HG02970 (cell line): ENCODE data around the gene SSBP2.
"Not testable (repeated sequence)": the region's sequence is repeated elsewhere in the genome, so short reads cannot be mapped to it uniquely, and the experiment has no call there.

Source experiments
- ATAC-seq: cut with Tn5 transposase; IDR thresholded peaks from one replicate; pipeline ENCODE4 v1.9.1; 2021; ENCODE audit warnings: mild to moderate bottlenecking, moderate library complexity, moderate number of reproducible peaks; ENCODE audit not compliant: unreplicated experiment, low FRiP score

SSBP2 gene

GRCh38 chr5:81607693-81608092, 143.2 kb downstream of the SSBP2 start:
- no peak for ATAC-seq

GRCh38 chr5:81606150-81606549, 144.7 kb downstream of the SSBP2 start:
- ATAC-seq: no peak

GRCh38 chr5:81605299-81605698, 145.6 kb downstream of the SSBP2 start:
- no peak for ATAC-seq

DNA sequence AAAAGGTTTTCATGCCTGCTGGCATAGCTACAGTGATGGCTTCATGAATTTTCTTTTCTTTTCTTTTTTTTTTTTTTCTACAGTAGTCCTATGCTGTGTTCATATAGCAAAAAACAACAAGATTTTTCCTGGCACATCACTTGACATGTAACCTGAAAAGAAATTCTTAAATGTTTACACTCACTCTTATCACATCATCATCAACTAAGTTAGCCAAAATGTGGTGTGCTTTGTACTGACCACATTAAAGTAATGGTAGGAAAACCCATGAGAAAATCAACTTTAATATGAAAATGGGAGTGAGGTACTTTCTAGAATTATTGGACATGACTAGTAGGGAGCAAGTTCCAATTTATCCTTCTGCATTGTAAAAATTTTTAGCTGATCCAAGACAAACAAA, 146.7 kb downstream of the SSBP2 start:
- no peak for ATAC-seq

- ATAC-seq: no peak
Measured at GRCh38 chr5:81601919-81602318, 149.0 kb downstream of the SSBP2 start.

- not testable (repeated sequence) for ATAC-seq
Measured at GRCh38 chr5:81592085-81592484, 158.8 kb downstream of the SSBP2 start.

- no peak for ATAC-seq
Measured at GRCh38 chr5:81590498-81591384, 160.2 kb downstream of the SSBP2 start.

GRCh38 chr5:81579262-81579924, 171.5 kb downstream of the SSBP2 start:
- no peak for ATAC-seq

DNA sequence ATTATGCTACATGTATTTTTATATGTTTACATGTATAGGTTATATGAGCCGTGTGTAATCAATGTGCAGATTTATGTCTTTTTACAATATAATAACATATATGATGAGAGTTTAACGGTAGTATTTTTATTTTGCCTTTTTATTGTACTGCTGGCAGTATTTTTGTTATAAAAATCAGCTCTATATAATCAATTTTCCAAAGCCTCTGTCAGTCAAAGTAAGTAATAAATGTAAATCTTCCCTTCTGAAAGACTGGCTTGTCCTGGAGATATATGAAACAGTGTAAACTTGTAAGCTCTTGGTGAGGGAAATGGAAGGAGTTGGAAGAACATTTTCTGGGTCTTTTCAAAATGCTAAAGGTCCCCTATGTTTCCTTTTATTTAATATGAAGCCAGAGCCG, 173.8 kb downstream of the SSBP2 start:
- ATAC-seq: no peak

GRCh38 chr5:81575924-81576323, 175.0 kb downstream of the SSBP2 start:
- ATAC-seq: no peak

DNA sequence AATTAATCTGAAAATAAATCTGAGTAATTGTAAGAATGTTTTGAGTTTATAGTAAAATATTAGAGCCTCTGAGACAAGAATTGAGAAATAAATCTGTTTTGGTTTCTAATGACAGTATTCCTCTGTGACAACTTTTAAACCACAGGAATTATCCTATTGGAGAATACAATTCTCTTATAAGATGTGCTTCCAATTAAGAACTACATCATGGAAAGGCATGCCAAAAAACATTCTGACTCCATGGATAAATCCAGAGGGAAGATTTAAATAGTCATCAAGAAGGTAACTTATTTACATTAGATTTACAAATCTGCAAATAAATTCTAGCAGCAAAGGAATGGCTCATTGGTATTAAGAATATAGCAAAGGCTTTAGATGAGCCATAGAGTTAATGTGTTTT, 178.7 kb downstream of the SSBP2 start:
- no peak for ATAC-seq

- no peak for ATAC-seq
Measured at GRCh38 chr5:81558188-81558587, 192.7 kb downstream of the SSBP2 start.

DNA sequence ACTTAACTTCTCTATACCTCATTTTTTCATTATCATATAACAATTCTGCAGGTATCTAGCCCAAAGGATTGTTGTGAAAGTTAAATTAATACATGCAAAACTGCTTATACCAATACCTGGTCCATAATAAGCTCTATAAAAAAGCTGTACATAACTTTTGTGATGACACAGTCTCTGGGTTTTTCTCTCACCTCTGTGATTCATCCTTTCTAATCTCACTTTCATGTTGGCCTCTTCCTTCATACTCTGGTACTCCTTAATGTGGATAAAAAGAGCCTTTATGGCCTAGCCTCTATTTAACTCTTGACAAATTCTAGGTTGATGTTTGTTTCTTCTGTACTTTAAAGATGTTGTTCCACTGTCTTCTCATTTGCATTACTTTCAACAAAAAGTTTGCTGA, 194.1 kb downstream of the SSBP2 start:
- no peak for ATAC-seq

- no peak for ATAC-seq
Measured at GRCh38 chr5:81555865-81556264, 195.0 kb downstream of the SSBP2 start.

GRCh38 chr5:81554647-81555046, 196.2 kb downstream of the SSBP2 start:
- ATAC-seq: no peak

- ATAC-seq: no peak
Measured at GRCh38 chr5:81553567-81554212, 197.2 kb downstream of the SSBP2 start.

GRCh38 chr5:81552852-81553566, 197.9 kb downstream of the SSBP2 start:
- ATAC-seq: no peak

DNA sequence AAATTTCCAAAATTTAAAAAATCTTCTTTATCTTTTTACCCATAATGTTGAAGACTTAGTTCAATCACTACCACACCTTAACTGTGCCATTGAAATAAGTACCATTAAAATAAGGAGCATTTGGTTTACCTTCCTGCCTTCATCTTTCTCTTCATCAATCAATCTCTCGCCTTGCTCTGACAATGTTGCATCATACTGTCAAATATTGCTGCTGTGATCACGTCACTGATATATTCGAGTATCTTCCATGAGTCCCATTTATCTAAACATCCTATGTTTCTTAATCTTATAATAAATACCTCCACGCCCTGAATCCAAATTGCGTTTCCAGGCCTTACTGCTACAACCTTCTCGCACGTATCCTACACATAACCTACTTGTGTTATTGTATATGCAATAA, 201.8 kb downstream of the SSBP2 start:
- ATAC-seq: no peak

DNA sequence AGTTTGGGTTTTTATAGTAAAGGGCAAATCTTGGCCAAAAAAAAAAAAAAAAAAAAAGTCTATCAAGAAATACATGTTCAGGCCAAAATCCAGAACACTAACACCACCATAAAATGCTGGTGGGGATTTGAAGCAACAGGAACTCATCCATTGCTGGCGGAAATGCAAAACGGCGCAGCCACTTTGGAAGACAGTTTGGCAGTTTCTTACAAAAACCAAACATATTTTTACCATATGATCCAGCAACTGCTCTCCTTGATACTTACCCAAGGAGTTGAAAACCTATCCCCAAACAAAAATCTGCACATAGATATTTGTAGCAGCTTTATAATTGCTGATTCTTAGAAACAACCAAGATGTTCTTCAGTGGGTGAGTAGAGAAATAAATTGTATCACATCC, 203.9 kb downstream of the SSBP2 start:
- no peak for ATAC-seq

GRCh38 chr5:81545911-81546310, 205.0 kb downstream of the SSBP2 start:
- ATAC-seq: no peak
